NCI-H82 treated with DMSO at 0.1 percent for 48 hours (cell line): Measurements from ENCODE around the gene SGMS2.

Experiments used
- DNase-seq: peaks from one replicate; lab custom pipeline; 2025; ENCODE audit not compliant: unreplicated experiment; lab: John Stamatoyannopoulos, UW

Gene SGMS2

GRCh38 chr4:107824350-107825071, at the start of gene SGMS2:
TSS of gene SGMS2 (plus strand) at chr4:107824932. CDS start at chr4:107895554, 70,622 bp downstream.
- DNase-seq, result no peak

GRCh38 chr4:107777890-107778289, 46.8 kb upstream of the SGMS2 start:
- no peak for DNase-seq

GRCh38 chr4:107778784-107779530, 45.8 kb upstream of the SGMS2 start:
- DNase-seq, result no peak

GRCh38 chr4:107780665-107781064, 44.1 kb upstream of the SGMS2 start:
- no peak for DNase-seq

GRCh38 chr4:107791902-107792301, 32.8 kb upstream of the SGMS2 start:
- DNase-seq, result no peak

GRCh38 chr4:107792711-107793110, 32.0 kb upstream of the SGMS2 start:
- DNase-seq, result no peak

- no peak for DNase-seq
These were observed 30.7 kb upstream of the SGMS2 start for GRCh38 chr4:107793996-107794395.

- no peak for DNase-seq
These were observed 24.9 kb upstream of the SGMS2 start for GRCh38 chr4:107799669-107800450.

- DNase-seq, result no peak
These were observed 24.0 kb upstream of the SGMS2 start for GRCh38 chr4:107800706-107801105.

- DNase-seq, result no peak
These were observed 22.9 kb upstream of the SGMS2 start for GRCh38 chr4:107801766-107802211.

- no peak for DNase-seq
These were observed 19.8 kb upstream of the SGMS2 start for GRCh38 chr4:107804956-107805355.

GRCh38 chr4:107806196-107806595, 18.5 kb upstream of the SGMS2 start:
- no peak for DNase-seq

GRCh38 chr4:107808572-107808971, 16.2 kb upstream of the SGMS2 start:
- DNase-seq, result no peak

GRCh38 chr4:107809210-107809609, 15.5 kb upstream of the SGMS2 start:
- DNase-seq, result no peak

GRCh38 chr4:107814758-107815157, 10.0 kb upstream of the SGMS2 start:
- no peak for DNase-seq

- no peak for DNase-seq
These were observed 9.6 kb upstream of the SGMS2 start for GRCh38 chr4:107815158-107815557.

- no peak for DNase-seq
These were observed 6.3 kb upstream of the SGMS2 start for GRCh38 chr4:107818301-107818910.

GRCh38 chr4:107823870-107824349, 822 bp upstream of the SGMS2 start:
- no peak for DNase-seq

GRCh38 chr4:107825072-107825824, 516 bp downstream of the SGMS2 start:
- no peak for DNase-seq

- no peak for DNase-seq
These were observed 1.8 kb downstream of the SGMS2 start for GRCh38 chr4:107826421-107826980.
